Measurements from ENCODE around the gene ZNF438.

ZNF438 gene

GRCh38 chr10:30829901-30830300 lies 201.8 kb downstream of the ZNF438 start:
- DNase-seq (ENCODE audit: low read depth in 2 of 2, low spot score in 1 of 2), result no peak

- DNase-seq (ENCODE audit: low read depth in 2 of 2, low spot score in 1 of 2), result no peak
Measured at GRCh38 chr10:30828680-30829079, 203.0 kb downstream of the ZNF438 start.

- no peak for DNase-seq (ENCODE audit: low read depth in 2 of 2, low spot score in 1 of 2)
Measured at GRCh38 chr10:30828164-30828563, 203.5 kb downstream of the ZNF438 start.

- DNase-seq (ENCODE audit: low read depth in 2 of 2, low spot score in 1 of 2), result no peak
Measured at GRCh38 chr10:30827531-30828120, 204.0 kb downstream of the ZNF438 start.

GRCh38 chr10:30826679-30827078 lies 205.0 kb downstream of the ZNF438 start:
- DNase-seq (ENCODE audit: low read depth in 2 of 2, low spot score in 1 of 2), result no peak

GRCh38 chr10:30825495-30825894 lies 206.2 kb downstream of the ZNF438 start:
- no peak for DNase-seq (ENCODE audit: low read depth in 2 of 2, low spot score in 1 of 2)

- DNase-seq (ENCODE audit: low read depth in 2 of 2, low spot score in 1 of 2), result no peak
Measured at GRCh38 chr10:30825022-30825421, 206.6 kb downstream of the ZNF438 start.

- no peak for DNase-seq (ENCODE audit: low read depth in 2 of 2, low spot score in 1 of 2)
Measured at GRCh38 chr10:30823651-30824050, 208.0 kb downstream of the ZNF438 start.

GRCh38 chr10:30822693-30823465 lies 208.8 kb downstream of the ZNF438 start:
- DNase-seq (ENCODE audit: low read depth in 2 of 2, low spot score in 1 of 2), result no peak

- no peak for DNase-seq (ENCODE audit: low read depth in 2 of 2, low spot score in 1 of 2)
Measured at GRCh38 chr10:30821994-30822692, 209.5 kb downstream of the ZNF438 start.

- DNase-seq (ENCODE audit: low read depth in 2 of 2, low spot score in 1 of 2), result no peak
Measured at GRCh38 chr10:30821261-30821993, 210.2 kb downstream of the ZNF438 start.

GRCh38 chr10:30820261-30820991 lies 211.2 kb downstream of the ZNF438 start:
- no peak for DNase-seq (ENCODE audit: low read depth in 2 of 2, low spot score in 1 of 2)

- no peak for DNase-seq (ENCODE audit: low read depth in 2 of 2, low spot score in 1 of 2)
Measured at GRCh38 chr10:30819341-30820181, 212.1 kb downstream of the ZNF438 start.

GRCh38 chr10:30818854-30819253 lies 212.8 kb downstream of the ZNF438 start:
- DNase-seq (ENCODE audit: low read depth in 2 of 2, low spot score in 1 of 2), result no peak

GRCh38 chr10:30818010-30818660 lies 213.5 kb downstream of the ZNF438 start:
- DNase-seq (ENCODE audit: low read depth in 2 of 2, low spot score in 1 of 2), result no peak

GRCh38 chr10:30817541-30817940 lies 214.1 kb downstream of the ZNF438 start:
- no peak for DNase-seq (ENCODE audit: low read depth in 2 of 2, low spot score in 1 of 2)

GRCh38 chr10:30816820-30817171 lies 214.9 kb downstream of the ZNF438 start:
- no peak for DNase-seq (ENCODE audit: low read depth in 2 of 2, low spot score in 1 of 2)

GRCh38 chr10:30816159-30816819 lies 215.4 kb downstream of the ZNF438 start:
- DNase-seq (ENCODE audit: low read depth in 2 of 2, low spot score in 1 of 2), result no peak

GRCh38 chr10:30813872-30814481 lies 217.7 kb downstream of the ZNF438 start:
- no peak for DNase-seq (ENCODE audit: low read depth in 2 of 2, low spot score in 1 of 2)
